Amniotic epithelial cell (primary cell): Measurements from ENCODE around the gene SCUBE1.

ENCODE experiments used
- DNase-seq: peaks from one replicate; pipeline ENCODE4 v3.0.0-alpha.2; 2010; ENCODE audit warnings: low read depth

SCUBE1 gene

GRCh38 chr22:43236411-43237166 lies 106.6 kb downstream of the SCUBE1 start:
- no peak for DNase-seq

GRCh38 chr22:43235445-43236409 lies 107.4 kb downstream of the SCUBE1 start:
- no peak for DNase-seq

- no peak for DNase-seq
These were observed 108.7 kb downstream of the SCUBE1 start for GRCh38 chr22:43234264-43234988.

GRCh38 chr22:43233529-43233928 lies 109.6 kb downstream of the SCUBE1 start:
- DNase-seq: no peak

- no peak for DNase-seq
These were observed 110.7 kb downstream of the SCUBE1 start for GRCh38 chr22:43232445-43232844.

GRCh38 chr22:43231724-43232034 lies 111.5 kb downstream of the SCUBE1 start:
- no peak for DNase-seq

- peak; percentile 48 for DNase-seq
These were observed 112.0 kb downstream of the SCUBE1 start for GRCh38 chr22:43230971-43231723.

GRCh38 chr22:43230571-43230970 lies 112.6 kb downstream of the SCUBE1 start:
- no peak for DNase-seq

GRCh38 chr22:43228863-43229262 lies 114.3 kb downstream of the SCUBE1 start:
- no peak for DNase-seq

- peak; percentile 16 for DNase-seq
These were observed 114.8 kb downstream of the SCUBE1 start for GRCh38 chr22:43228330-43228729.

- no peak for DNase-seq
These were observed 115.9 kb downstream of the SCUBE1 start for GRCh38 chr22:43227239-43227630.

- DNase-seq: peak; percentile 38
These were observed 116.6 kb downstream of the SCUBE1 start for GRCh38 chr22:43226377-43227238.

GRCh38 chr22:43225609-43226008 lies 117.6 kb downstream of the SCUBE1 start:
- DNase-seq: peak; percentile 40

- no peak for DNase-seq
These were observed 120.2 kb downstream of the SCUBE1 start for GRCh38 chr22:43222987-43223386.

GRCh38 chr22:43222262-43222661 lies 120.9 kb downstream of the SCUBE1 start:
- no peak for DNase-seq

- no peak for DNase-seq
These were observed 122.4 kb downstream of the SCUBE1 start for GRCh38 chr22:43220625-43221380.

- no peak for DNase-seq
These were observed 124.4 kb downstream of the SCUBE1 start for GRCh38 chr22:43218786-43219185.

- no peak for DNase-seq
These were observed 125.7 kb downstream of the SCUBE1 start for GRCh38 chr22:43217285-43218030.

- no peak for DNase-seq
These were observed 126.4 kb downstream of the SCUBE1 start for GRCh38 chr22:43216738-43217137.
